HepG2 (cell line): ENCODE measurements around the gene SYNGAP1. TPM values are rescaled to one million over a fixed set of nuclear protein-coding genes. Genes with fewer than 3 reads are reported as not detected.

ENCODE experiments used
- FOSL2 ChIP-seq: sonication (generic); formaldehyde crosslinking; IDR thresholded peaks from 2 replicates; pipeline ENCODE4 v1.4.0; 2020; ENCODE audit warnings: missing genetic modification reagents
- PHB2 ChIP-seq: fragments of 450-650 bp; IDR thresholded peaks from 2 replicates; pipeline ENCODE4 v1.6.1; 2018; ENCODE audit not compliant: partially characterized antibody
- POLR2A ChIP-seq, 2 experiments: IDR thresholded peaks; 2 replicates each; pipeline ENCODE4 v1.6.1; 2011; ENCODE audit warnings: low read depth in 2 of 2, low read length in 2 of 2, mild to moderate bottlenecking in 1 of 2, moderate library complexity in 1 of 2; ENCODE audit not compliant: insufficient read depth in 1 of 2
- SKIL ChIP-seq: sonication (generic); formaldehyde crosslinking; IDR thresholded peaks from 2 replicates; pipeline ENCODE4 v1.8.0; 2022; ENCODE audit warnings: missing genetic modification reagents, mild to moderate bottlenecking, moderate library complexity, borderline replicate concordance
- TSC22D2 ChIP-seq: sonication (generic); formaldehyde crosslinking; IDR thresholded peaks from 2 replicates; pipeline ENCODE4 v1.5.1; 2020; ENCODE audit warnings: missing genetic modification reagents, mild to moderate bottlenecking, borderline replicate concordance
- ZNF703 ChIP-seq: sonication (generic); formaldehyde crosslinking; IDR thresholded peaks from 2 replicates; pipeline ENCODE4 v1.5.1; 2020; ENCODE audit warnings: missing genetic modification reagents, mild to moderate bottlenecking, moderate library complexity, borderline replicate concordance
- polyA plus RNA-seq, 8 experiments: library from polyadenylated mRNA; depleted of rRNA in 3 of 8; stranded (reverse) in 7 of 8; unstranded in 1 of 8; fragments of >200 nt; fragmentation: Illumina TruSeq in 4 of 8; extraction: Trizol in 4 of 8; gene quantifications; 2 replicates each; pipeline versions ENCODE4 v1.2.1 to v1.2.3, GENCODE V29; 2011 to 2016; ENCODE audit warnings: low read depth in 4 of 8, missing spikeins in 1 of 8, mixed read lengths in 1 of 8; ENCODE audit not compliant: insufficient read depth in 1 of 8
- total RNA-seq, 5 experiments: library from RNA; depleted of rRNA; stranded (reverse); fragments of >200 nt; fragmentation: Illumina TruSeq; extraction: Trizol; gene quantifications; 2 replicates each; pipeline ENCODE4 v1.2.3, GENCODE V29; 2016; ENCODE audit warnings: low read depth in 1 of 5
- TF ChIP-seq, protein P1 (sequence below): sonication (generic); formaldehyde crosslinking; conservative IDR thresholded peaks from 2 replicates; pipeline ENCODE4 v1.8.0; 2022; ENCODE audit warnings: low read depth, missing genetic modification reagents
- TF ChIP-seq, protein P2 (sequence below): sonication (generic); formaldehyde crosslinking; IDR thresholded peaks from 2 replicates; pipeline ENCODE4 v1.5.0; 2020; ENCODE audit warnings: mild to moderate bottlenecking, missing genetic modification reagents

SYNGAP1 gene
- total and polyA plus RNA-seq, 2 of the 13 experiments (the other 11 are each of a cell fraction or from before 2014, with no cell fraction given), result 0.75 to 1.1 TPM

GRCh38 chr6:33410050-33410710, 9.7 kb upstream of the SYNGAP1 start (continued):
- TF ChIP-seq POLR2A (IDR thresholded peaks at IDR 0.05; ENCODE audit: insufficient read depth in 1 of 2, low read depth in 2 of 2, low read length in 2 of 2) (peak in 1 of 2 experiments; percentile 10; a peak in 1 of 4 replicates), ZNF703 (CRISPR knock-in tag) (no peak), TSC22D2 (CRISPR knock-in tag) (peak; percentile 92; the same call in 1 of the 2 replicates), SKIL (peak; percentile 93), FOSL2 (CRISPR knock-in tag) (no peak), PHB2 (no peak)
- TF ChIP-seq, protein P1, sequence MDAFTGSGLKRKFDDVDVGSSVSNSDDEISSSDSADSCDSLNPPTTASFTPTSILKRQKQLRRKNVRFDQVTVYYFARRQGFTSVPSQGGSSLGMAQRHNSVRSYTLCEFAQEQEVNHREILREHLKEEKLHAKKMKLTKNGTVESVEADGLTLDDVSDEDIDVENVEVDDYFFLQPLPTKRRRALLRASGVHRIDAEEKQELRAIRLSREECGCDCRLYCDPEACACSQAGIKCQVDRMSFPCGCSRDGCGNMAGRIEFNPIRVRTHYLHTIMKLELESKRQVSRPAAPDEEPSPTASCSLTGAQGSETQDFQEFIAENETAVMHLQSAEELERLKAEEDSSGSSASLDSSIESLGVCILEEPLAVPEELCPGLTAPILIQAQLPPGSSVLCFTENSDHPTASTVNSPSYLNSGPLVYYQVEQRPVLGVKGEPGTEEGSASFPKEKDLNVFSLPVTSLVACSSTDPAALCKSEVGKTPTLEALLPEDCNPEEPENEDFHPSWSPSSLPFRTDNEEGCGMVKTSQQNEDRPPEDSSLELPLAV (CRISPR knock-in tag), result peak; percentile 98
- TF ChIP-seq, protein P2, sequence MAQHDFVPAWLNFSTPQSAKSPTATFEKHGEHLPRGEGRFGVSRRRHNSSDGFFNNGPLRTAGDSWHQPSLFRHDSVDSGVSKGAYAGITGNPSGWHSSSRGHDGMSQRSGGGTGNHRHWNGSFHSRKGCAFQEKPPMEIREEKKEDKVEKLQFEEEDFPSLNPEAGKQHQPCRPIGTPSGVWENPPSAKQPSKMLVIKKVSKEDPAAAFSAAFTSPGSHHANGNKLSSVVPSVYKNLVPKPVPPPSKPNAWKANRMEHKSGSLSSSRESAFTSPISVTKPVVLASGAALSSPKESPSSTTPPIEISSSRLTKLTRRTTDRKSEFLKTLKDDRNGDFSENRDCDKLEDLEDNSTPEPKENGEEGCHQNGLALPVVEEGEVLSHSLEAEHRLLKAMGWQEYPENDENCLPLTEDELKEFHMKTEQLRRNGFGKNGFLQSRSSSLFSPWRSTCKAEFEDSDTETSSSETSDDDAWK (CRISPR knock-in tag), result no peak
